ENCODE data around the gene SH3BP1. TPM values are rescaled to one million over a fixed set of nuclear protein-coding genes. Genes with fewer than 3 reads are reported as not detected.

The SH3BP1 gene
- total and polyA plus RNA-seq, 2 of the 13 experiments (the other 11 are each of a cell fraction or from before 2014, with no cell fraction given) = 8.4 to 18.5 TPM

- TF ChIP-seq ZNF101 (CRISPR knock-in tag; IDR thresholded peaks at IDR 0.05; ENCODE audit: borderline replicate concordance, low read depth) = no peak
- TF ChIP-seq PPARG (CRISPR knock-in tag; conservative IDR thresholded peaks at IDR 0.05) = no peak; the same call in 1 of the 2 replicates
- TF ChIP-seq HNF1A (IDR thresholded peaks at IDR 0.05; ENCODE audit: low read depth) = no peak
- TF ChIP-seq HNF1A (CRISPR knock-in tag; IDR thresholded peaks at IDR 0.05; ENCODE audit: borderline replicate concordance) = peak; percentile 54; the same call in 1 of the 2 replicates
- TF ChIP-seq JUND (CRISPR knock-in tag; IDR thresholded peaks at IDR 0.05) = no peak
- TF ChIP-seq FOSL2 (CRISPR knock-in tag; IDR thresholded peaks at IDR 0.05) = peak; percentile 66
- TF ChIP-seq KMT2A (CRISPR knock-in tag; IDR thresholded peaks at IDR 0.05) = peak; percentile 75
- 0 out of 4 replicates have a peak, but pooled peaks of 1 of the 2 experiments have one; percentile 15 for TF ChIP-seq NR2F1 (CRISPR knock-in tag; IDR thresholded peaks at IDR 0.05)
- no peak for TF ChIP-seq ZNF12 (CRISPR knock-in tag; IDR thresholded peaks at IDR 0.05)
- TF ChIP-seq NFIB (CRISPR knock-in tag; IDR thresholded peaks at IDR 0.05; ENCODE audit: borderline replicate concordance) = no peak
- TF ChIP-seq RFX1 (IDR thresholded peaks at IDR 0.05) = no peak
- TF ChIP-seq ZFP36 (IDR thresholded peaks at IDR 0.05; ENCODE audit: borderline replicate concordance, low read depth, low read length, partially characterized antibody) = no peak
- no peak for TF ChIP-seq RARG (CRISPR knock-in tag; IDR thresholded peaks at IDR 0.05; ENCODE audit: low read depth)
- peak; percentile 84; the same call in 1 of the 2 replicates for TF ChIP-seq NFATC3 (CRISPR knock-in tag; IDR thresholded peaks at IDR 0.05)
- peak; percentile 71 for TF ChIP-seq HDAC1 (CRISPR knock-in tag; IDR thresholded peaks at IDR 0.05)
- peak; percentile 95; the same call in 1 of the 2 replicates for TF ChIP-seq ZNF567 (CRISPR knock-in tag; IDR thresholded peaks at IDR 0.05; ENCODE audit: borderline replicate concordance)
- TF ChIP-seq ZNF607 (CRISPR knock-in tag; IDR thresholded peaks at IDR 0.05; ENCODE audit: borderline replicate concordance) = no peak
- TF ChIP-seq ZFP36L2 (CRISPR knock-in tag; IDR thresholded peaks at IDR 0.05) = no peak
- no peak for TF ChIP-seq CEBPB (IDR thresholded peaks at IDR 0.05; ENCODE audit: borderline replicate concordance, low read depth, low read length)
- no peak; the same call in 1 of the 2 replicates for TF ChIP-seq TFDP1 (CRISPR knock-in tag; IDR thresholded peaks at IDR 0.05; ENCODE audit: borderline replicate concordance)
- peak; percentile 59 for TF ChIP-seq RCOR2 (CRISPR knock-in tag; IDR thresholded peaks at IDR 0.05)
- TF ChIP-seq, protein P1, sequence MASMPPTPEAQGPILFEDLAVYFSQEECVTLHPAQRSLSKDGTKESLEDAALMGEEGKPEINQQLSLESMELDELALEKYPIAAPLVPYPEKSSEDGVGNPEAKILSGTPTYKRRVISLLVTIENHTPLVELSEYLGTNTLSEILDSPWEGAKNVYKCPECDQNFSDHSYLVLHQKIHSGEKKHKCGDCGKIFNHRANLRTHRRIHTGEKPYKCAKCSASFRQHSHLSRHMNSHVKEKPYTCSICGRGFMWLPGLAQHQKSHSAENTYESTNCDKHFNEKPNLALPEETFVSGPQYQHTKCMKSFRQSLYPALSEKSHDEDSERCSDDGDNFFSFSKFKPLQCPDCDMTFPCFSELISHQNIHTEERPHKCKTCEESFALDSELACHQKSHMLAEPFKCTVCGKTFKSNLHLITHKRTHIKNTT (CRISPR knock-in tag; IDR thresholded peaks at IDR 0.05) = no peak
- TF ChIP-seq ATF7-NPFF (CRISPR knock-in tag; IDR thresholded peaks at IDR 0.05; ENCODE audit: low read depth) = peak; percentile 33; the same call in 1 of the 2 replicates
- TF ChIP-seq ZNF761 (CRISPR knock-in tag; conservative IDR thresholded peaks at IDR 0.05) = peak; percentile 72; the same call in 1 of the 2 replicates
Observed at GRCh38 chr22:37686002-37686982, 46.8 kb downstream of the SH3BP1 start, which contains the start of gene NOL12 (continued).

Measured in HepG2 (cell line).